ENCODE measurements around the gene PRKN.
A peak's percentile ranks its signal among the peaks of the same experiment; 100 is the strongest.

Gene PRKN

DNA sequence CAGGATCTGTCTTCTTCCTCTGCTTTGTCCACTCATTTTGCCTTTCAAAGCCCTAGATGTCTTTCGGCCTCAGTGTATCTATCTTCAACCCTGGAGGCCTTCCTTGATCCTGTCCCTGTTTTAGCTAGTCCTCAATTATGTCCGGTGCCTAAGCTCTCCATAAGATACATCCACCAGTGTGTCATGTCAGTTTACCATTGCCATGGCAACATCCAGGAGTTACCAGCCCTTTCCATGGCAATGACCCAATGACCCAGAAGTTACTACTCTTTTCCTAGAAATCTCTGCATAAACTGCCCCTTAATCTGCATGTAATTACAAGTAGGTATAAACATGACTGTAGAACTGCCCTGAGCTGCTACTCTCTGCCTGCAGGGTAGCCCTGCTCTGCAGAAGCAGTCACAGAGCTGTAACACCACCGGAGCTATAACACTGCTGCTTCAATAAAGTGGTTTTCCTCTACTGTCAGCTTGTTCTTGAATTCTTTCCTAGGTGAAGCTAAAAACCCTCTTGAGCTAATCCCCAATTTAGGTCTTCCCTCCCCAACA, 741.6 kb downstream of the PRKN start:
- Mint-ChIP-seq H3K27me3 (ENCODE audit: low read depth, poor library complexity) (peaks cover 9% of the 10 kb centered on the region), H3K4me1 (peaks cover 19% of the 10 kb centered on the region), H3K4me3 (no peak overlapping the region), H3K9me3 (peaks cover 19% of the 10 kb centered on the region), H3K27ac (no peak overlapping the region), H3K36me3 (ENCODE audit: low read depth) (no peaks in the 10 kb centered on the region)
- TF ChIP-seq, protein P1, sequence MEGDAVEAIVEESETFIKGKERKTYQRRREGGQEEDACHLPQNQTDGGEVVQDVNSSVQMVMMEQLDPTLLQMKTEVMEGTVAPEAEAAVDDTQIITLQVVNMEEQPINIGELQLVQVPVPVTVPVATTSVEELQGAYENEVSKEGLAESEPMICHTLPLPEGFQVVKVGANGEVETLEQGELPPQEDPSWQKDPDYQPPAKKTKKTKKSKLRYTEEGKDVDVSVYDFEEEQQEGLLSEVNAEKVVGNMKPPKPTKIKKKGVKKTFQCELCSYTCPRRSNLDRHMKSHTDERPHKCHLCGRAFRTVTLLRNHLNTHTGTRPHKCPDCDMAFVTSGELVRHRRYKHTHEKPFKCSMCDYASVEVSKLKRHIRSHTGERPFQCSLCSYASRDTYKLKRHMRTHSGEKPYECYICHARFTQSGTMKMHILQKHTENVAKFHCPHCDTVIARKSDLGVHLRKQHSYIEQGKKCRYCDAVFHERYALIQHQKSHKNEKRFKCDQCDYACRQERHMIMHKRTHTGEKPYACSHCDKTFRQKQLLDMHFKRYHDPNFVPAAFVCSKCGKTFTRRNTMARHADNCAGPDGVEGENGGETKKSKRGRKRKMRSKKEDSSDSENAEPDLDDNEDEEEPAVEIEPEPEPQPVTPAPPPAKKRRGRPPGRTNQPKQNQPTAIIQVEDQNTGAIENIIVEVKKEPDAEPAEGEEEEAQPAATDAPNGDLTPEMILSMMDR (IDR thresholded peaks at IDR 0.05) = no peak
- DNase-seq = no peak

DNA sequence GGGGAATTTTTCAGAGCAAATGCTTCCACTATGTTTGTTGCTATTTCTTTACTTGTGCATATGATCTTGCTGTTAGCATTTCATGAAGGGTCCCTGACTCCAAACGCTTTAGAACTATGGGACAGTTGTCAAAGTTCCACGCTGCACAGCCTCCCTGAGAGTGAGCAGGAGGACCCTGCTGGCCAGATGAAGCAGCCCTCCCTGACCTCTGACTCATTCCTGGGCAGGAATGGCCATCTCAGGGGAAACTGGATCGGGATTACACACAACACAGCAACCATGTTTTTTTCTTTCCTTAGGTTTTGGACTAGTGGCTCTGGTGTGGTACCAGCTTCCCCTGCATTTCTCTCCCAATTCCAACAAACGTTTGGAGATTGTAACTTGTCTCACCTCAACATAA, 742.9 kb downstream of the PRKN start:
- TF ChIP-seq, protein P1 (IDR thresholded peaks at IDR 0.05) = no peak
- Mint-ChIP-seq H3K4me1 (peaks cover 19% of the 10 kb centered on the region), H3K9me3 (peaks cover 9% of the 10 kb centered on the region), H3K27ac (no peak overlapping the region), H3K27me3 (ENCODE audit: low read depth, poor library complexity) (peaks cover 9% of the 10 kb centered on the region), H3K4me3 (no peak overlapping the region), H3K36me3 (ENCODE audit: low read depth) (no peaks in the 10 kb centered on the region)
- DNase-seq = no peak

DNA sequence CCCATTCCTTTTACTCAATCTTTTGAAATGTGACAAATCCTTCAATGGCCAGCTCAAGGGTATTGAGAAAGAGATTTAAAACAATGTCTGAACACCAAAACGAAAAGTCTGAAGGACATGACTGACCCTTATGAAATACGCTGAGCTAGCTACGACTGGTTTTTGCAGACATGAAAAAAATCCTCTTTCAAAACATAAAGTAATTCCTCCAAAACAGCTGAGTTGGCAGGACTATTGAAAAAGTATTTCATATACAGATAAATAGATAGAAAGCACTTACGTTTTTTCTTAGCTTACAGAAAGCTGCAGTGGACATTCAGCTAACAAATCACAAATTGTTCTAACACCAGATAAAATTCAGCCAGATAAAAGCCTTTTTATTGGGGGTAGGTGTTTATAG, 751.0 kb downstream of the PRKN start:
- peaks cover 17% of the 10 kb centered on the region for H3K4me1 Mint-ChIP-seq
- no peak overlapping the region for H3K4me3 Mint-ChIP-seq
- TF ChIP-seq, protein P1 (IDR thresholded peaks at IDR 0.05) = no peak
- DNase-seq = no peak
- no peak overlapping the region for H3K27ac Mint-ChIP-seq
- peaks cover 24% of the 10 kb centered on the region for H3K9me3 Mint-ChIP-seq
- H3K36me3 Mint-ChIP-seq (ENCODE audit: low read depth) = no peaks in the 10 kb centered on the region
- peaks cover 4% of the 10 kb centered on the region for H3K27me3 Mint-ChIP-seq (ENCODE audit: low read depth, poor library complexity)

DNA sequence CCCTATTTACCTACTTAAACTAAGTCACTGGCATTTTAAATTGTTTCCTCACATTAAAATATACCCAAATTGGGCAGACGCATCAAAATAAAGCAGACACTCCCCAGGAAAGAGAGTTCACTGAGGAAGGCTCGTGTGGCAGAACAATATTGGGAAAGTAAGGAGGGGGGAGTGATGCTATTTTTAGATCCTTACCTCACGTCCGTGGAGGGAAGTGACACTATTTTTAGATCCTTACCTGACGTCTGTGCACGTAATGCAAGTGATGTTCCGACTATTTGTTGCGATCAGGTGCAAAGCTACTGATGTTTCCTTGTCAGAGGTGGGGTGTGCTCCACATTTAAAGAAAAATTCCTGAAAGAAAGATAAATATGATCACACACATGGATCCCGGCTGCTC, 754.5 kb downstream of the PRKN start:
- peaks cover 17% of the 10 kb centered on the region for H3K9me3 Mint-ChIP-seq
- peaks cover 4% of the 10 kb centered on the region for H3K27me3 Mint-ChIP-seq (ENCODE audit: low read depth, poor library complexity)
- TF ChIP-seq, protein P1 (IDR thresholded peaks at IDR 0.05) = no peak
- no peak overlapping the region for H3K4me3 Mint-ChIP-seq
- peaks cover 17% of the 10 kb centered on the region for H3K4me1 Mint-ChIP-seq
- no peaks in the 10 kb centered on the region for H3K36me3 Mint-ChIP-seq (ENCODE audit: low read depth)
- peak overlapping the region; percentile 52 for H3K27ac Mint-ChIP-seq
- no peak for DNase-seq

DNA sequence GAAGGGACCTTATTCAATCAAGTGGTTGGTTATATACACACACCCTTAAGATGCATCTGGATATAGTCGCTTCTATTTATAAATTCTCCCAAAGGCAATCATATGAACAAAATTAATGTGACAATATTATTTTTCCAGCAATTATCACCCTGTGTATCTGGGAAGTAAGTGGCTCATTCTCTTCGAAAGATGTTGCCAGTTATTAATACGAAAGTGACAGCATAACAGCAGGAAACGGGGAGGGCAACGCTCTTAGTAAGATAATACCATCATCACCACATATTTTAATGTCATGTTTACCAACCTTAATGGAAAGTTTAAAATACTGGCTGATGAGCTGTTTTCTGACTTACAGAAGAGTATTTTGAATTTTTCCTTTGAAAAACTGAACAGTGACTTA, 756.5 kb downstream of the PRKN start:
- peaks cover 17% of the 10 kb centered on the region for H3K4me1 Mint-ChIP-seq
- no peak overlapping the region for H3K27ac Mint-ChIP-seq
- H3K9me3 Mint-ChIP-seq = peaks cover 4% of the 10 kb centered on the region
- no peak for DNase-seq
- TF ChIP-seq, protein P1 (IDR thresholded peaks at IDR 0.05) = no peak
- peaks cover 4% of the 10 kb centered on the region for H3K27me3 Mint-ChIP-seq (ENCODE audit: low read depth, poor library complexity)
- no peaks in the 10 kb centered on the region for H3K36me3 Mint-ChIP-seq (ENCODE audit: low read depth)
- no peak overlapping the region for H3K4me3 Mint-ChIP-seq

DNA sequence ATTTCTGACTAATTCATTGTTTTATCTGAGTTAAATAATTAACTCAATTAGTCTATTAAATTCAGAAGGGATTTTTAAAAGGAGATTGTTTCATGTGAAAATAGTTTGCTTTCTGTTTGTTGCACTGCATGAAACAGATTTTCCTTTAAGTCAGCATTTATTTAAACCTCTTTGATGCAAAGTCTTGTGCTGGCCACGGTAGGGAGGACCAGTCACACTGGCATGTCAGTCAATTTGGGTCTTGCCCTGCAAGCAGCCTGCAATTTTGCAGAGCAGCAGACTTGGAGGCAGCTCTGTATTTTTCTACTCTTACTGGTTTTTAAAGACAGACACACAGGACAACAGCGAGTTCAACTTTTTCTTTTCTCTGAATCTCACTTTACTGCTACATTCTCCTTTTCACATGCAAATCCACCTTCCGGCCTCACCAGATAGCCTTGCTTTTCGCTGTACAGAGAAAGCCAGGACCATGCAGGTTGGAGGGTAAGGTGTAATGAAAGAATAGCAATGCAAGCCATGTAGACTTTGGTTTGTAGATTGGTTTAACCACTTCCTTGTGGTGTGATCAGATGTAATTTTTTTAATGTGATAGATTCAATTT, 763.8 kb downstream of the PRKN start:
- Mint-ChIP-seq H3K27me3 (ENCODE audit: low read depth, poor library complexity) (peaks cover 4% of the 10 kb centered on the region), H3K4me3 (no peak overlapping the region), H3K36me3 (ENCODE audit: low read depth) (no peaks in the 10 kb centered on the region), H3K27ac (no peak overlapping the region), H3K4me1 (no peaks in the 10 kb centered on the region), H3K9me3 (no peaks in the 10 kb centered on the region)
- no peak for DNase-seq
- TF ChIP-seq, protein P1 (IDR thresholded peaks at IDR 0.05) = no peak

Data from nephron progenitor cell (in vitro differentiated cells).